Stimulated activated CD4-positive, alpha-beta T cell treated with anti-CD3 and anti-CD28 coated beads, Interleukin-2, amount 100 ng/mL, for 24 hours (primary cell): Measurements from ENCODE around the gene DNLZ.
"Not testable (repeated sequence)": the region's sequence is repeated elsewhere in the genome, so short reads cannot be mapped to it uniquely, and the experiment has no call there.

Source experiments
- DNase-seq, 2 donors: peaks; one replicate each; pipeline ENCODE4 v3.0.0-alpha.2; 2020

The DNLZ gene

GRCh38 chr9:136358016-136358415 lies 5.5 kb downstream of the DNLZ start:
- no peak for DNase-seq

GRCh38 chr9:136357202-136357725 lies 6.3 kb downstream of the DNLZ start:
- DNase-seq = no peak

GRCh38 chr9:136355616-136356557 lies 7.7 kb downstream of the DNLZ start:
- DNase-seq = no peak

GRCh38 chr9:136354592-136355085 lies 8.9 kb downstream of the DNLZ start:
- DNase-seq = no peak

- no peak for DNase-seq
These were observed 9.6 kb downstream of the DNLZ start for GRCh38 chr9:136353757-136354488.

- no peak for DNase-seq
These were observed 10.5 kb downstream of the DNLZ start for GRCh38 chr9:136353088-136353487.

- no peak for DNase-seq
These were observed 10.9 kb downstream of the DNLZ start for GRCh38 chr9:136352682-136353081.

- not testable (repeated sequence) for DNase-seq
These were observed 11.7 kb downstream of the DNLZ start for GRCh38 chr9:136351868-136352267.

- DNase-seq = no peak
These were observed 12.2 kb downstream of the DNLZ start for GRCh38 chr9:136351252-136351800.

GRCh38 chr9:136349546-136349945 lies 14.0 kb downstream of the DNLZ start:
- DNase-seq = no peak

- DNase-seq = no peak
These were observed 14.9 kb downstream of the DNLZ start for GRCh38 chr9:136348691-136349090.

- DNase-seq = no peak
These were observed 15.9 kb downstream of the DNLZ start for GRCh38 chr9:136347472-136348256.

GRCh38 chr9:136346927-136347465 lies 16.5 kb downstream of the DNLZ start:
- DNase-seq = no peak

GRCh38 chr9:136346157-136346481 lies 17.4 kb downstream of the DNLZ start:
- no peak for DNase-seq

- no peak for DNase-seq
These were observed 18.0 kb downstream of the DNLZ start for GRCh38 chr9:136345281-136346156.

- DNase-seq = no peak
These were observed 18.8 kb downstream of the DNLZ start for GRCh38 chr9:136344544-136345280.

- no peak for DNase-seq
These were observed 19.7 kb downstream of the DNLZ start for GRCh38 chr9:136343884-136344269.

GRCh38 chr9:136343121-136343883 lies 20.2 kb downstream of the DNLZ start:
- DNase-seq = no peak
